Right renal cortex interstitium (tissue), 3 donors: Measurements from ENCODE around the gene SHB. TPM values are rescaled to one million over a fixed set of nuclear protein-coding genes. Genes with fewer than 3 reads are reported as not detected.

ENCODE experiments used
- DNase-seq, 3 donors: peaks; one replicate each; pipeline ENCODE4 v3.0.0-alpha.2; 2013; ENCODE audit warnings: low read depth in 3 of 3, low spot score in 2 of 3
- polyA plus RNA-seq, 3 donors: library from polyadenylated mRNA; unstranded; fragments of 120-200 nt; gene quantifications; one replicate each; pipeline ENCODE4 v1.2.1, GENCODE V29; 2013; ENCODE audit not compliant: insufficient read length in 3 of 3

Gene SHB
- polyA plus RNA-seq, 3 donors = 14.1 to 17.5 (median 14.5) TPM

GRCh38 chr9:37995348-37995737 lies 73.7 kb downstream of the SHB start:
- DNase-seq = no peak

- DNase-seq = no peak
These were observed 74.2 kb downstream of the SHB start for GRCh38 chr9:37994639-37995347.

- no peak for DNase-seq
These were observed 76.1 kb downstream of the SHB start for GRCh38 chr9:37992924-37993349.

- no peak for DNase-seq
These were observed 78.5 kb downstream of the SHB start for GRCh38 chr9:37990404-37991015.

GRCh38 chr9:37989701-37990100 lies 79.3 kb downstream of the SHB start:
- DNase-seq = no peak

GRCh38 chr9:37988602-37989001 lies 80.4 kb downstream of the SHB start:
- DNase-seq = no peak

- no peak for DNase-seq
These were observed 81.0 kb downstream of the SHB start for GRCh38 chr9:37988041-37988440.

GRCh38 chr9:37987467-37987981 lies 81.5 kb downstream of the SHB start:
- no peak for DNase-seq

- no peak for DNase-seq
These were observed 82.2 kb downstream of the SHB start for GRCh38 chr9:37986771-37987258.

GRCh38 chr9:37986001-37986400 lies 83.0 kb downstream of the SHB start:
- DNase-seq = no peak

- DNase-seq = no peak
These were observed 84.1 kb downstream of the SHB start for GRCh38 chr9:37984672-37985611.

- no peak for DNase-seq
These were observed 84.8 kb downstream of the SHB start for GRCh38 chr9:37984278-37984671.

- no peak for DNase-seq
These were observed 85.5 kb downstream of the SHB start for GRCh38 chr9:37983381-37984067.

GRCh38 chr9:37979844-37980243 lies 89.2 kb downstream of the SHB start:
- no peak for DNase-seq

GRCh38 chr9:37978983-37979382 lies 90.0 kb downstream of the SHB start:
- no peak for DNase-seq

- DNase-seq = no peak
These were observed 90.6 kb downstream of the SHB start for GRCh38 chr9:37978481-37978864.

- no peak for DNase-seq
These were observed 91.1 kb downstream of the SHB start for GRCh38 chr9:37977851-37978480.

GRCh38 chr9:37976714-37977477 lies 92.1 kb downstream of the SHB start:
- DNase-seq = no peak

- DNase-seq = no peak
These were observed 93.4 kb downstream of the SHB start for GRCh38 chr9:37975639-37976038.
